ENCODE results near the gene CD63.
"Not testable (repeated sequence)": the region's sequence is repeated elsewhere in the genome, so short reads cannot be mapped to it uniquely, and the experiment has no call there.

The CD63 gene, protein sequence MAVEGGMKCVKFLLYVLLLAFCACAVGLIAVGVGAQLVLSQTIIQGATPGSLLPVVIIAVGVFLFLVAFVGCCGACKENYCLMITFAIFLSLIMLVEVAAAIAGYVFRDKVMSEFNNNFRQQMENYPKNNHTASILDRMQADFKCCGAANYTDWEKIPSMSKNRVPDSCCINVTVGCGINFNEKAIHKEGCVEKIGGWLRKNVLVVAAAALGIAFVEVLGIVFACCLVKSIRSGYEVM

DNA sequence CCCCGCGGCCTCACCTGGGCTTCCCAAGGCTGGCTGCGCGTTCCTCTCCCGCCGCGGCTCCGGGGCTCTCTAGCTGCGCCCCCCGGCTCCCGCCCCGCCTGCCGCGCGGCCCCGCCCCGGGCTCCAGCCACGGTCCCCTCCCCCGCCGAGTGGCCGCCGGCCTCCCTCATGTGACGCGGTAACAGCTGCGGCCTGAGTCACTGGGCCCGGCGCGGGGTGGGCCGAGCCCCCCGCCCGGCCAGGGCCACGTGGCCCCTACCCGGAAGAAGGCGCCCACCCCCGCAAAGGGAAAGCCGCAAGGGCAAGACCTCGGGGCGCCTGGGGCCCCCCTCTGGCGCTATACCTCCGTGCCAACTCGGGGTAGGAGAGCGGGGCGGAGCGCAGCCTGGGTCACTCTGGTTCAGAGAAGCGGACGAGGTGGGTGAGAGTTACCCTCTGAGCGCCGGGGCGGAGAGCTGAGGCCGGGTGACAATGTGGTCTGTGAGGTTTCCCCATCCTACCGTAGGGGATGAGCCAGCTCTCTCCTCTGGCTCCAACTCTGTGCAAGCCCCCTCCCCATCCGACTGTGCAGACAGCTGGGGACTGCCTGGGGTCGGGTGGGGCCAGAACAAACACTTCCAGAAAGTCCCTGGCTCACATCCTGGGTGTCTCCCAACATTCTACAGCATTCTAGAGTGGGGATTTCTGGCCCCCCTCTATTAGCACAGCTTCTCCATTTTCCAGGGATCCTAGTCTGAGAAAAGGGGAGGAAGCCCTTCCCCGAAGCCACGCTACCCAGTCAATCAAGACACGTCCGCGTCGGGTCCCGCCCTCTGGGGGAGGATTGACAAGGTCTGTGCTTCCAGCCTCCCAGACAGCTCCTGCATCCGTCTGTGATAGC, at the start of gene CD63:
TSS of gene CD63 (minus strand) at position 71 of the 880 bp plus-strand sequence. CDS start 668 bp downstream, outside the sequence.
- peak; percentile 66 for DNase-seq (ENCODE audit: low read depth)

DNA sequence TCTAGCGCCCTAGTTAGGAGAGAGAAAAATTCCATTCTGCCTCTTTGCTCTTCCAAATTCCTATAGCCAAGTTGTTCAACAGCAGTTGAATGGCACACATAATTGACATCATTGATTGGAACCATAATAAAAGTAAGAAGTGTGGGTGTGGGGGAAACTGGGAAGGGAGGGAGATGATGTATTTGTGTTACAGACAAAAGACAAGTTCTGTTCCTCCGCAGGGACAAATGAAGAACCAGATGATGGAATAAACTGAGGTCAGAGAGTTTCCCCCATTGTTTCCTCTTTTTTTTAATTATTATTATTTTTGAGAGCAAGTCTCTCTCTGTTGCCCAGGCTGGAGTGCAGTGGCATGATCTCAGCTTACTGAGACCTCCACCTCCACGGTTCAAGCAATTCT, 49.0 kb upstream of the CD63 start:
- DNase-seq (ENCODE audit: low read depth): no peak

DNA sequence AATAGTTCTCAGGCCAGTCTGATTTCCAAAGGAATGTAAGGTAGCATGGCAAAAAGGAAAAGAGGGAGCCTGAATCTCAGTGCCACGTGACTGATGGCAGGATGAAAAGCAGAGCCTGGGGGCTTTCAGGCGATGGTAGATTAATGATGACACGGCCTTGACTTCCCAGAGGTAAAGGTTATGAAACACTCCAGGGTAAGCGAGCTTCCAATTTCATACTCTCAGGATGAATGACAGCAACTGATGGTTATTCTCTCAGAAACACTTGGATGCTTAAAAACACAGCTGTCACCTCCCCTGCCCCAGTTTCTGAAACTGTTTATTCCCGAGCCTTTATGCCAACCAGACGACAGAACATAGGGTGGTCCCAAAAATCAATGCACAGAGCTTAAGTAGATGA, 42.9 kb upstream of the CD63 start:
- no peak for DNase-seq (ENCODE audit: low read depth)

DNA sequence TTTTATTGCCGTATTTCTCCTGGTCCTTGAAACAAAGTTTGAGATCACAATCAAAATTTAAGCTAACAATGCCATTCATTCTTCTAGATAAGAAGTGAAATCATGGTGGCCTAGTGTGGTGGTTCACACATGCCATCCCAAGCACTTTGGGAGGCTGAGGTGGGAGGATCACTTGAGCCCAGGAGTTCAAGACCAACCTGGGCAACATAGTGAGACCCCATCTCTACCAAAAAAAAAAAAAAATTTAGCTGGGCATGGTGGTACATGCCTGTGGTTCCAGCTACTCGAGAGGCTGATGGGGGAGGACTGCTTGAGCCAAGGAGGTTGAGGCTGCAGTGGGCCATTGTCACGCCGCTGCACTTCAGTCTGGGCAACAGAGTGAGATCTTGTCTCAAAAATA, 38.3 kb upstream of the CD63 start:
- DNase-seq (ENCODE audit: low read depth): no peak

DNA sequence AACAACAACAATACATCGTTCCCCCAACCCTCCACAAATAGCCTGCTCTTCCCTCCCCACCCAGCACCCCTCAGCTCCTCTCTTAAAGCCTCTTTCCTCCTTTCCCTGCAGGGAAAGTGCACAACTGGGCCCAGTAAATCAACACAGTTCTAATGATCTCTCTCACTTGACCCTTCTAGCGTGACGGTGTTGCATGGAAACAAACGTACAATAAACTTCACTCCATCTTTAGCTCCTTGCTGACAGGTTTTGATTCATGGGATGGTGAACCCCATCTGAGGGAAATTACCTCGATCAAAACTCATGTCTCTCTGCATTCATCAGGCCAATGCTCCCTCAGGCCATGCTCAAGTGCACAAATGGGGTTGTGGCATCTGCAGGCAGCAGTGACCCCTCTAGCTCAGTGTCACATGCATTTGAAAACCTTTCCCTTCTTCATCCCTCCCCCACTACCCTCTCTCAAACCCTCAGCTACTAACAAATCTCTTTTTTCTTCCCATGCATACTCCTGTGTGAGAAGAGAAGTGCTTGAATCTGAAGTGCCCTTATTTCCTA, 37.0 kb upstream of the CD63 start:
- DNase-seq (ENCODE audit: low read depth): no peak

DNA sequence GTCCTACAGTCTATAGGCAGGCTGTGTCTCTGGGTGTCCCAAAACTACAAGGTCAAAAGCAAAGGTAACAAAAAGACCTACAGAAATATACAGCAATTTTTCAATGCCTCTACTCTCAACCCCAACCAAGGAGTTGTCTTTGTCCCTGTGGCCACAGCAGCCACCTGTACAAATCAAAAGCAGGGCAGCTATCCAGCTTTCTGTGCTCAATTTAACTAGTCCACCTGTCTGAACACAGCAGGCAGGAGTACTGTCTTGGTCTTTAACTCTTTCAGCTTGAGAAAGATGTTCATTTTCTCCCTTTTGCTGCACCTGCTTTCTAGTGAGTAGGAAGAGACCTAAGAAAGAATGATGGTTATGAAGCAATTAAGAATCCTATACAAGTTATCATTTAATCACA, 33.8 kb upstream of the CD63 start:
- no peak for DNase-seq (ENCODE audit: low read depth)

DNA sequence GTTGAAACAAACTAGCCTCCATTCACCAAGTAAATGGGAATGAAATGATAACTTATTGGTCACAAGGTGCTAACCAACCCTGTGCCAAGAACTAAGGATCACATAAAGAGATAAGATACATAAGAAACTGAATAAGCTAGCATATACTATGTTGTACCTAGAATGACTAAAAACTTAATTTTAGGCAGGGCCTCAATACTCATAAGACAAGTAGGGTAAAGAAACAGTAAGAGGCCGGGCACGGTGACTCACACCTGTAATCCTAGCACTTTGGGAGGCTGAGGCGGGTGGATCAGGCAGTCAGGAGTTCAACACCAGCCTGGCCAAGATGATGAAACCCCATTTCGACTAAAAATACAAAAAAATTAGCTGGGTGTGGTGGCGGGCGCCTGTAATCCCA, 31.9 kb upstream of the CD63 start:
- no peak for DNase-seq (ENCODE audit: low read depth)

DNA sequence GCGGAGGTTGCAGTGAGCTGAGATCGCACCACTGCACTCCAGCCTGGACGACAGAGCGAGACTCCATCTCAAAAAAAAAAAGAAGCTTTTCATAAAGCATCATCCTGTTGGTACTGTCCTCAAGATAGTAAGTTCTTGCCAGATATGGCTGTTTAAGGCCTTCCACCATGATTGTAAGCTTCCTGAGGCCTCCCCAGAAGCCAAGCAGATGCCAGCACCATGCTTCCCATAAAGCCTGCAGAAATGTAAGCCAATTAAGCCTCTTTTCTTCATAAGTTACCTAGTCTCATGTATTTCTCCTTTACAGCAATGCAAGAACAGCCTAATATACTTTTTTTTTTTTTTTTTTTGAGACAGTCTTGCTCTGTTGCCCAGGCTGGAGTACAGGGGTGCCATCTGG, 29.8 kb upstream of the CD63 start:
- DNase-seq (ENCODE audit: low read depth): not testable (repeated sequence)

DNA sequence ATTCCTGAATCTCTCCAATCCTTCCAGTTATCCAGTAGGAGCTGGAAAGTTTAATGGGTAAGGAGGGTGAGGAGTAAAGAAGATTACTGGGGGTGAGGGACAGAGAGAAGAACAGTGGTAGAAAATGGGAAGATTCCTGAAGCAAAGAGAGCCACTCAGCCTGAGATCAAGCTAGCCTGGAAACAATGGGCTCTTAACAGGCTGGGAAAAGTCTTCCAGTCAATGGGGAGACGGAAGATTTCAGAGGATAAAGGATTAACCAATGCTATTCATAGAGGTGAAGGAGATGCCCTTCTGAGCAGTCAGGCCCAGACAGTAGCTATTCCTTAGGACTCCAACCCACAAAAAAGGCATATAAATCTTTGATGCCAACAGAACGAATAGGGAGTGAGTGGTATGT, 28.9 kb upstream of the CD63 start:
- DNase-seq (ENCODE audit: low read depth): no peak

DNA sequence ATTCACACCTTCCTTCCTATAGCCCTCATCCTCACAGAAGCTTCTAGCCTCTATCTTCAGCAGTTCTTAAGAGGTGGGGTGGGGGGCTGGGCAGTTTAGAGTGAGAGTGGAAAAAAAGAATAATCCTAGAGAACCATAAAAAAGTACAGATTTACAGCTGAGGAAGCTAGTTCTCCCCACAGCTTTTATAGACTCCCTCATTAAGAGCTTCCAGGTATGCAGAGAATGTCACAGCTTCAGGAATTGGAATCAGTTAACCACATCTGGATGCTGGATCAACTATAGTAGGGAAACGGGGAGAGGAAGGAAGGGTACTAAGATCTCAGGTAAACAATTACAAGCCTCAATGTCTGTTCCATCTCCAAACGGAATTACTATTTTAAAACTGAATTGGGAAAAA, 26.4 kb upstream of the CD63 start:
- no peak for DNase-seq (ENCODE audit: low read depth)

DNA sequence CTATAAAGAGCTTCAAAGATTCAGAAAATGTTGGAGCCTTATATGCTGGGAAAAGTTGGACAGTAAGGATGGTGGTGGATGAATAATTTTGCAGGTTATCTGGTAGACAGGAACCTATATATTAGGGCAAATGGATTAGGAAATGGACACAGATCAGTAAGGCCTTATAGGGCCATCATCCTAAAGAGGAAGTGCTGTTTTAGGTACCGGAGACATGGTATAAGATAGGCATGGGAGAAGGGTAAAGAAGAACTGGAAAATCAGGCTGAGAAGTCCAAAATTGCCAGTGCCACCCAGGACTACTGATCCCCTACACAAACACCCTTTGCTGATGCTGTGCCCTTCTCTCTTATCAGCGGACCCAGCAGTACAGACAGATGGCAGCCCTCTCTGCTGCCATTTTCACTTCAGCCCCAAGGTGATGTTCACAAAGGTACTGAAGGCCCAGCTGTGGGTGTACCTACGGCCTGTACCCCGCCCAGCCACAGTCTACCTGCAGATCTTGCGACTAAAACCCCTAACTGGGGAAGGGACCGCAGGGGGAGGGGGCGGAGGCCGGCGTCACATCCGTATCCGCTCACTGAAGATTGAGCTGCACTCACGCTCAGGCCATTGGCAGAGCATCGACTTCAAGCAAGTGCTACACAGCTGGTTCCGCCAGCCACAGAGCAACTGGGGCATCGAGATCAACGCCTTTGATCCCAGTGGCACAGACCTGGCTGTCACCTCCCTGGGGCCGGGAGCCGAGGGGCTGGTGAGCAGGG, 19.6 kb upstream of the CD63 start:
- DNase-seq (ENCODE audit: low read depth): no peak

DNA sequence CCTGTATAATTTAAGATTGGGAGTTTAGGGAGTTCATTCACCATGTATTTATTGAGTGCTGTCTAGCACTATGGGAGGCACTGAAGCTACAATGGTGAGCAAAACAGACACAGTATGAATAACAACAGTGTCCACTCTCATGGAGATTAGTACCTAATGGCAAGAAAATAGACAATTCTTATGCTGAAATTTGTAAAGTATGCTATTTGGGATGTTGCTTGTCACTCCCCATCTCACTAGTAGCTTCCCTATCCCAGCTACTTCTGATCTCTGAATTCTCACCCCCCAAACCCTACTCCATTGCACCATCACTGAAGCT, 18.1 kb upstream of the CD63 start:
- no peak for DNase-seq (ENCODE audit: low read depth)

DNA sequence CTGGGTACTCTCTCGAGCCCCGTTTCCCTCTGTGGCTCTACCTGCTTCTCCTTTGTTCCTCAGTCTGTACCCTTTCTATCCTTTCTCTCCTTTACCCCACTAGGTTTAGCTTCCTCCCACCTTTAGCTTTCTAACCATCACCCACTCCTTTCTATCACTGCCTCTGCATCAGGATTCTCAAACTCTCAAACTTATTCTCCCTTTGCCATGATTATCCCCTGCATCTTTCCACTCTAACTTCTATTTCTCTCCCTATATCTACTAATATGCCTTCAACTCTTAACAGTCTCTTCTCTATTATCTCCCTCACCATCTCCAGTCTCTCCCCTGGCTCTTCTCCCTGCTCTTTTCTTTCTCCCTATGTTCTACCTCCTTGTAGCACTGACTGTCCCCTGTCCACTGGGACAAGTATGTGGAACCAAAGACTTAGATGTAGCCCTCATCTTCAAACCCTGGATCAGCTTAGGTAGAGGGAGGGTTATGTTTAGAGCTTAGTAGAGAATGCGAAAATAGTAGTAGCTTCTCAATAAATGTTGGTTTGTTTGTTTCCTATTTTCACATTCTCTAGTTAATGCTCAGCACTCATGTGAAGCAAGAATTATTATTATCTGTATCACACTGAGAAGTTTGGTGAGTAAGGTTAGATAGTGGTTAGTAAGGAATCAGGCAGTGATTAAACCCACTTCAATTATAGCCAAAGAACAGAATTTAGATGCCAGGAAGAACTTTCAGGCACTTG, 17.5 kb upstream of the CD63 start:
- no peak for DNase-seq (ENCODE audit: low read depth)

DNA sequence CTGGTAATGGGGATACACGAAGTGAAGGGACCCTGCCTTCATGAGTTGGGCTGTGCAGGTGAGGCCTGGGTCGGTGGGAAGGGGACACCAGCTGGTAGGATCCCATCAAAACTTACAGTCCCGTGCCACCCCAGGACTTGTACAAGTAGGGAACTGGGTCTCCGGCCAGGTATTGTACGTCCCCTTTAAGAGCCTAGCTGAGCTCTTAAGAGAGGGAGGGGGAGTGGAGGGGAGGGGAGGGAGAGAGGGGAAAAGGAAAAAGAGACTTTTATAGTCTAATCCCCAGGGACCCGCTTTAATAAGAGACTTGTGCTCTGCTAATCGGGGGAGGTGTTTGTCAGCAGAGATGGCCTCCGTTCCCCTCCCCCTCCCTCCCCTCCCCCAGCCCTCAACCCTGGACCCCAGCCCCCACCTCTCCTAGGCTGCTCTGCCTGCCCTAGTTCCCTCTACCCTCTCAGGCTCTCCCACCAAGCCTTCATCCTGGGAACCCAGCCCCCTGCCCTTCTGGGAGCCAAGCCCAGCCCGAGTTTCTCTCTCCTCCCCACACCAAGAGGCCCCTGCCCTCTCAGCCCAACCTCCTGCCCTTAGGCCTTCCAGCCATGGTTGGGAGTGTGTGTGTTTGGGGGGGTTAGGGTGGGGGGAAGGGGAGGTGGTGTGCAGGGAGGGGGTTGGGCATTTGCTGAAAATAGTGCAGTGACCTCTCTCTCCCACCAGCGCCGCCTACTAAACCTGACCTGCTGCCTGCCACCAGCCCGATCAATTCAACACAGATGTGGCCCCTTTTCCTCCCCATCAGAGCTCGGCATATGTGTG, 16.8 kb upstream of the CD63 start:
- no peak for DNase-seq (ENCODE audit: low read depth)

DNA sequence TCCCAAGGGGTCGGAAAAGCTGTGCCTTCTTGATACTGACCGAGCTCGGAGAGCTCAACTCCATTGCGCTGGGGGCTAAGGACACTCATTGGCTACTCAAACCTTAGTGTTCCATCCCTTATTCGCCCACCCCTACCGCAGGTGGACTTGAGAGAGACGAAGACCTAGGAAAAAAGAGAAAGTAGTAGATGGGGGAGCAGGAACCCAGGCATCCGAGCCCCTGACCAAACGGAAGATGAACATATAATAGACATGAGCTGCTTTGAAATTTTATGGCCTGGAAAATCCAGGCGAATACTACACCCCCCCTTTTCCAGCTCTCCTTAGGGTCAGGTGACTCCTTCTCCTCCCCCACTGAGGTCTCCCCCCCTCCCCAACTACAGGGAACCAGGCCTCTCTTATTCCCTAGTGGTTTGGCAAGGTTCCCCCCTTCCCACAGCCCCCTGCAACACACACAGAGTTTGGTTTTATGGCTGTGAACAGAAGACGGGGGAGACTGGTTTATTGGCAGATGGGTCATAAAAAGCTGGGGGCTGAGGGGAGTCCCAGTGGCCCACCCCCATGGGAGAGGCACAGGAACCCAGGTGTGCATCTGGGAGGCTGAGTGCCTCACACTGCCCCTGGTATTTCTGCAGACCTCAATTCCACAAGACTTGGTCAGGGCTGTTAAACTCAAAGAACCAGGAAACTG, 15.7 kb upstream of the CD63 start:
- DNase-seq (ENCODE audit: low read depth): no peak

DNA sequence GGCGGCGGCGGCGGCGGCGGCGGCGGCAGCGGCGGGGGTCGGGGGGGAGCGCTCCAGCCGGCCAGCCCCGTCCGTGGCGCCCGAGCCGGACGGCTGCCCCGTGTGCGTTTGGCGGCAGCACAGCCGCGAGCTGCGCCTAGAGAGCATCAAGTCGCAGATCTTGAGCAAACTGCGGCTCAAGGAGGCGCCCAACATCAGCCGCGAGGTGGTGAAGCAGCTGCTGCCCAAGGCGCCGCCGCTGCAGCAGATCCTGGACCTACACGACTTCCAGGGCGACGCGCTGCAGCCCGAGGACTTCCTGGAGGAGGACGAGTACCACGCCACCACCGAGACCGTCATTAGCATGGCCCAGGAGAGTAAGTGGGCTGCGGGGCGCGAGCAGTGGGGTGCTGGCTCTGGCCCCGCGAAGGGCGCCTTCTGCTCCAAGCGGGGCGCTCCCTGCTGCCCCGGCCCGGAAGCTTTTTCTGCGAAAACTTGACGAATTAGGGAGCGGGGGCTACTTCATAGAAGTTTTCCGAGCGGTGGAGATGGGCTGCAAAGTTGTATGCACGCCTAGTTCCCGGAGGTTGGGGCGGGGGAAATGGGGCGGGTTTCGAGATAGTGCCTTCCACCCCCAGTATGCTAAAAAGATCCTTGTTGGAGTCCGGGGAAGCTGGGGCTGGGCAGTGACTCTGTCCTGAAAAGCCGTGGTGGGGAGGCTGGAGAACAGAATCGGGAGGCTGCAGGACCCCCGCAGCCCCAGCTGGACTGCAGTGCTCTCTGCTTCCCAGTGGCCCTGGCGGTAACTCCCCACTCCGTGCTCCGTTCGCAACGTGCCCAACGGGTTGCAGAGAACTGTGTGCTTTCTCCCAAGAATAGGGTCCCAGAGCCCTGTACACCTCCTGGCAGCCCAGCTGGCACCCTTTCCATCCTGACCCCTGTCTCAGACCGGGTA, 14.9 kb upstream of the CD63 start:
- no peak for DNase-seq (ENCODE audit: low read depth)

DNA sequence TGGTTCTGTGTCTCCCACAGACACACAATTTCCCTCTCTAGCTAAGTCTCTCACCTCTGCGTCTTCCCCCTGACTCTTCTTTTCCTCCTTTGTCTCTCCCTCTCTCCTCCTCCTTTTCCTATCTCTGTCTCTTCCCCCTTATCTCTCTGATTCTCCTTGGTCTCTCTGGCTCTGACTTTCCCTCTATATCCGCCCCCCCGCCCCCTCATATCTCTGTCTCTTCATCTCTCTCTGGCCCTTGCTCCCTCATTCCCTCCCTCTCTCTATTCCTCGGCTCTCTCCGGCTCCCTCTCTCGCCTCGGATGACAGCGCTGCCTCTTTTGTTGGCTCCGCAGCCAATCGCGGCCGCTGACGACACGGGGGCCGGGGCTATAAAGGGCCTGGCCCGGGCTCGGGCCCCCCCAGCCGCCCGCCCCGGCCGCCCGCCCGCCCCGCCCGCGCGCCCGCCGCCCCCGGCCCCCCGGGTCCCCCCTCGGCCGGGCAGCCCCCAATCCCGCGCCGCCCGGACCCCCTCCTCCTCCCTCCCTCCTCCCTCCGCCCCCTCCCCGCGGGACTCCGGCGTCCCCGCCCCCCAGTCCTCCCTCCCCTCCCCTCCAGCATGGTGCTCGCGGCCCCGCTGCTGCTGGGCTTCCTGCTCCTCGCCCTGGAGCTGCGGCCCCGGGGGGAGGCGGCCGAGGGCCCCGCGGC, 14.1 kb upstream of the CD63 start, which contains the start of gene GDF11:
TSS of gene GDF11 (plus strand) at position 404 of the 687 bp plus-strand sequence. CDS start at position 599, 195 bp downstream.
- peak; percentile 62 for DNase-seq (ENCODE audit: low read depth)

DNA sequence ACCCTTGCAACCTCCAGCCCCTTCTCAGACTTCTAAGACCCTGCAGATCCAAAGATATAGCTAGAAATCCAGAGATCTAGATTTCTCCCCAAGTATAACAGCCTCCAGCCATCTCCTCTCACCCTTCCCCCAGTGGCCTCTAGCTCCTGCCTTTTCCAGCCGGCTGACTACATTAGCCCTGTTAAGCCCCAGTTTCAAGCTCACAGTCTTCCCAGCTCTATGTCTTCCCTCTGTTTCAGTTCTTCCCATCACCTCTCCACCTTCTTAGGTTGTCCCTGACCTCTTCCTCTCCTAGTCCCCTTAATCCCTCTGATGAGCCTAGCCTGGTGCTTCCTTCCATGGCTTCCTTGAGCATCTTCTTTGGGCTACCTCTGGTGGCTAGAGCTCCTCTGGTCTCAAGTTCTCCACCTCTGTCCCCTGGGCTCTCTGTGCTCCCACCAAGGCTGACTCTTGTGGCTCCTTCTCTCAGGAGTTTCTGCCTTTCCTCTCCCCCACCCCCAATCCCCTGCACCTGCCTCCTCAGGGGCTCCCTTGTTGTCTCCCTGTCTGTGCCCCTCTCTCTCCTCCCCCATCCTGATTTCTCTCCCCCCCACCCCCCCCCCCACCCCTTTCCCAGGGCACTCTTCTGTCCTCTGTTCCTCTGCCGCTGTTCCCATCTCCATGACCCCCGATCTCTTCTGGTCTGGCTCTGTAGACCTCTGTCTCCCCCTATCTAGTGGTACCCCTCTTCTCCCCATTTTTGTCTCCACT, 13.3 kb upstream of the CD63 start:
- DNase-seq (ENCODE audit: low read depth): no peak

Data from stimulated activated CD4-positive, alpha-beta T cell treated with anti-CD3 and anti-CD28 coated beads, Interleukin-2, amount 100 ng/mL, for 4 hours (primary cell).